ENCODE data around the gene PGM2L1.

The PGM2L1 gene

GRCh38 chr11:74319139-74319816, 79.0 kb downstream of the PGM2L1 start:
- TF ChIP-seq REST (IDR thresholded peaks at IDR 0.05; ENCODE audit: low read depth) (no peak), USF1 (IDR thresholded peaks at IDR 0.05) (no peak), TAF1 (IDR thresholded peaks at IDR 0.05; ENCODE audit: low read depth) (no peak), CREB1 (IDR thresholded peaks at IDR 0.05; ENCODE audit: low read depth) (no peak), MAX (IDR thresholded peaks at IDR 0.05) (no peak), EP300 (IDR thresholded peaks at IDR 0.05; ENCODE audit: borderline replicate concordance) (no peak), TEAD4 (IDR thresholded peaks at IDR 0.05) (no peak), ZBTB7A (IDR thresholded peaks at IDR 0.05; ENCODE audit: low read depth) (no peak), FOXM1 (IDR thresholded peaks at IDR 0.05; ENCODE audit: borderline replicate concordance, low read depth) (no peak), RAD21 (IDR thresholded peaks at IDR 0.05; ENCODE audit: low read depth) (no peak), CEBPB (IDR thresholded peaks at IDR 0.05) (no peak), NFIC (IDR thresholded peaks at IDR 0.05) (no peak), YY1 (IDR thresholded peaks at IDR 0.05; ENCODE audit: low read depth) (no peak), TCF12 (IDR thresholded peaks at IDR 0.05; ENCODE audit: low read depth) (no peak), EGR1 (IDR thresholded peaks at IDR 0.05) (no peak)

- TF ChIP-seq FOXM1 (IDR thresholded peaks at IDR 0.05; ENCODE audit: borderline replicate concordance, low read depth) (no peak), MAX (IDR thresholded peaks at IDR 0.05) (no peak), NFIC (IDR thresholded peaks at IDR 0.05) (no peak), REST (IDR thresholded peaks at IDR 0.05; ENCODE audit: low read depth) (no peak), CEBPB (IDR thresholded peaks at IDR 0.05) (no peak), YY1 (IDR thresholded peaks at IDR 0.05; ENCODE audit: low read depth) (no peak), TEAD4 (IDR thresholded peaks at IDR 0.05) (no peak), EGR1 (IDR thresholded peaks at IDR 0.05) (no peak), ZBTB7A (IDR thresholded peaks at IDR 0.05; ENCODE audit: low read depth) (no peak), CREB1 (IDR thresholded peaks at IDR 0.05; ENCODE audit: low read depth) (no peak), EP300 (IDR thresholded peaks at IDR 0.05; ENCODE audit: borderline replicate concordance) (no peak), USF1 (IDR thresholded peaks at IDR 0.05) (no peak), TAF1 (IDR thresholded peaks at IDR 0.05; ENCODE audit: low read depth) (no peak), TCF12 (IDR thresholded peaks at IDR 0.05; ENCODE audit: low read depth) (no peak), RAD21 (IDR thresholded peaks at IDR 0.05; ENCODE audit: low read depth) (no peak)
Measured at GRCh38 chr11:74318241-74318932, 79.8 kb downstream of the PGM2L1 start.

- TF ChIP-seq REST (IDR thresholded peaks at IDR 0.05; ENCODE audit: low read depth) (no peak), TCF12 (IDR thresholded peaks at IDR 0.05; ENCODE audit: low read depth) (no peak), RAD21 (IDR thresholded peaks at IDR 0.05; ENCODE audit: low read depth) (no peak), MAX (IDR thresholded peaks at IDR 0.05) (no peak), EGR1 (IDR thresholded peaks at IDR 0.05) (no peak), YY1 (IDR thresholded peaks at IDR 0.05; ENCODE audit: low read depth) (no peak), CREB1 (IDR thresholded peaks at IDR 0.05; ENCODE audit: low read depth) (no peak), CEBPB (IDR thresholded peaks at IDR 0.05) (no peak), EP300 (IDR thresholded peaks at IDR 0.05; ENCODE audit: borderline replicate concordance) (no peak), NFIC (IDR thresholded peaks at IDR 0.05) (no peak), USF1 (IDR thresholded peaks at IDR 0.05) (no peak), TEAD4 (IDR thresholded peaks at IDR 0.05) (no peak), TAF1 (IDR thresholded peaks at IDR 0.05; ENCODE audit: low read depth) (no peak), ZBTB7A (IDR thresholded peaks at IDR 0.05; ENCODE audit: low read depth) (no peak), FOXM1 (IDR thresholded peaks at IDR 0.05; ENCODE audit: borderline replicate concordance, low read depth) (no peak)
Measured at GRCh38 chr11:74316772-74317505, 81.3 kb downstream of the PGM2L1 start.
